Neural cell (in vitro differentiated cells): Measurements from ENCODE around the gene SLMAP. TPM values are rescaled to one million over a fixed set of nuclear protein-coding genes. Genes with fewer than 3 reads are reported as not detected.

Experiments used
- H2AFZ ChIP-seq: fragments of 200-600, 300-800 bp; sonication (generic), shearing (Covaris generic); 2 replicates; pipeline ENCODE4 v1.6.0; 2014; ENCODE audit warnings: low read depth, mild to moderate bottlenecking, antibody characterized with exemption, low read length, moderate library complexity
- H3F3A ChIP-seq: fragments of 200-600 bp; shearing (Covaris generic); 2 replicates; pipeline ENCODE4 v1.6.1; 2016; ENCODE audit warnings: mild to moderate bottlenecking, moderate library complexity, mixed read lengths, antibody characterized with exemption, low read length; ENCODE audit not compliant: insufficient read depth, poor library complexity, severe bottlenecking
- H3K27ac ChIP-seq: fragments of 200-600, 300-800 bp; sonication (generic), shearing (Covaris generic); 2 replicates; pipeline ENCODE4 v1.5.1; 2014; ENCODE audit warnings: mild to moderate bottlenecking, low read length, moderate library complexity
- H3K27me3 ChIP-seq: fragments of 300-800, 200-600 bp; sonication (generic), shearing (Covaris generic); 2 replicates; pipeline ENCODE4 v1.6.0; 2014; ENCODE audit warnings: mild to moderate bottlenecking, low read depth, low read length, moderate library complexity; ENCODE audit not compliant: insufficient read depth
- H3K36me3 ChIP-seq: fragments of 300-800, 200-600 bp; sonication (generic), shearing (Covaris generic); 2 replicates; pipeline ENCODE4 v1.5.1; 2014; ENCODE audit warnings: mild to moderate bottlenecking, antibody characterized with exemption, low read length, moderate library complexity; ENCODE audit not compliant: insufficient read depth
- H3K4me2 ChIP-seq: fragments of 300-800, 200-600 bp; sonication (generic), shearing (Covaris generic); 2 replicates; pipeline ENCODE4 v1.6.0; 2014; ENCODE audit warnings: mild to moderate bottlenecking, low read length
- H3K4me3 ChIP-seq: fragments of 300-800, 200-600 bp; sonication (generic), shearing (Covaris generic); 2 replicates; pipeline ENCODE4 v1.5.1; 2014; ENCODE audit warnings: mild to moderate bottlenecking, low read length, moderate library complexity
- H3K79me2 ChIP-seq: fragments of 200-600 bp; shearing (Covaris generic); replicated peaks from 2 replicates; pipeline ENCODE4 v1.6.0; 2014; ENCODE audit warnings: mild to moderate bottlenecking, low read length, moderate library complexity; ENCODE audit not compliant: insufficient read depth
- H3K9ac ChIP-seq: fragments of 300-800, 200-600 bp; sonication (generic), shearing (Covaris generic); 2 replicates; pipeline ENCODE4 v1.6.1; 2016; ENCODE audit warnings: mild to moderate bottlenecking, low read length, mixed read lengths
- H3K9me2 ChIP-seq: fragments of 200-600 bp; shearing (Covaris generic); 2 replicates; pipeline ENCODE4 v1.6.1; 2016; ENCODE audit warnings: mild to moderate bottlenecking, low read length, mixed read lengths; ENCODE audit not compliant: insufficient read depth
- H3K9me3 ChIP-seq: fragments of 200-600, 300-800 bp; sonication (generic), shearing (Covaris generic); 2 replicates; pipeline ENCODE4 v1.6.1; 2016; ENCODE audit warnings: mild to moderate bottlenecking, mixed run types, low read length, moderate library complexity, mixed read lengths
- H4K20me1 ChIP-seq: fragments of 200-600 bp; shearing (Covaris generic); 2 replicates; pipeline ENCODE4 v1.6.1; 2016; ENCODE audit warnings: mild to moderate bottlenecking, mixed run types; ENCODE audit not compliant: insufficient read depth
- EP300 ChIP-seq: fragments of 450-650 bp; conservative IDR thresholded peaks from 2 replicates; pipeline ENCODE4 v1.6.1; 2014; ENCODE audit warnings: antibody characterized with exemption, mild to moderate bottlenecking, moderate library complexity; ENCODE audit not compliant: poor library complexity, severe bottlenecking
- EZH2 ChIP-seq: fragments of 200-600, 300-800 bp; shearing (Covaris generic), sonication (generic); IDR thresholded peaks from 2 replicates; pipeline ENCODE4 v1.6.1; 2014; ENCODE audit warnings: antibody characterized with exemption, low read length, borderline replicate concordance, mild to moderate bottlenecking; ENCODE audit not compliant: insufficient read depth, poor library complexity, severe bottlenecking
- MXI1 ChIP-seq: fragments of 450-650 bp; conservative IDR thresholded peaks from 2 replicates; pipeline ENCODE4 v1.6.1; 2014; ENCODE audit warnings: antibody characterized with exemption, mild to moderate bottlenecking; ENCODE audit not compliant: poor library complexity, severe bottlenecking
- POLR2AphosphoS5 ChIP-seq: IDR thresholded peaks from 2 replicates; pipeline ENCODE4 v1.6.1; 2012
- RAD21 ChIP-seq: fragments of 450-650 bp; conservative IDR thresholded peaks from 2 replicates; pipeline ENCODE4 v1.6.1; 2014; ENCODE audit warnings: antibody characterized with exemption, mild to moderate bottlenecking, moderate library complexity
- SMC3 ChIP-seq: fragments of 450-650 bp; conservative IDR thresholded peaks from 2 replicates; pipeline ENCODE4 v1.6.1; 2014; ENCODE audit warnings: antibody characterized with exemption, mild to moderate bottlenecking, moderate library complexity; ENCODE audit not compliant: poor library complexity
- TAF1 ChIP-seq: IDR thresholded peaks from 2 replicates; pipeline ENCODE4 v1.6.1; 2012; ENCODE audit warnings: low read depth
- polyA plus RNA-seq: library from polyadenylated mRNA; depleted of rRNA; stranded (reverse); fragments of >200 nt; gene quantifications from 2 replicates; pipeline ENCODE4 v1.2.3, GENCODE V29; 2014
- TF ChIP-seq, protein P1 (sequence below): fragments of 450-650 bp; IDR thresholded peaks from 2 replicates; pipeline ENCODE4 v1.5.1; 2014; ENCODE audit warnings: antibody characterized with exemption, mild to moderate bottlenecking, moderate library complexity; ENCODE audit not compliant: poor library complexity, severe bottlenecking
- TF ChIP-seq, protein P2 (sequence below): IDR thresholded peaks from 2 replicates; pipeline ENCODE4 v1.6.1; 2012; ENCODE audit warnings: borderline replicate concordance

SLMAP gene
- polyA plus RNA-seq, 1 donor from 2014 or later, result 42.1 TPM

DNA sequence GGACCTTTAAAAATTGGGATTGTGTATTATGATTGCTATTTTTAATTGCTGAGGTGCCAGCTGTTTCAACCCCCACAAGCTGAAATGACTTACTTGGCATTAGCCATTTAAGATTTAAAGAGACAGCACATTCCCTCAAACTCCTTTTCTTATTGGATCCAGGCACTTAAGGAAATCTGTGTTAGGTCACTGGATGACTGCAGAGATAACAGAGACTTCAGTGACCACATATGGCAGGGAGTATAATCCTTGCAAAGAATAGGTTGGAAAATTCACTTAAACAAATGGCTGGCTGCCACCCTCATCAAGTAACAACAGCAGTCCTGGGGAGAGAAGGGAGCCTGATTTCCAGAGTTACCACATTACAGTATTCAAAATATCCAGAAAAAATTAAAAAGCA lies 66.6 kb downstream of the SLMAP start:
- H3K27me3 ChIP-seq, result no peaks in the 10 kb centered on the region
- no peak overlapping the region for H3K4me3 ChIP-seq
- H3F3A ChIP-seq, result no peaks in the 10 kb centered on the region
- peaks cover 4% of the 10 kb centered on the region for H3K79me2 ChIP-seq
- H3K4me2 ChIP-seq, result no peak overlapping the region
- no peaks in the 10 kb centered on the region for H4K20me1 ChIP-seq
- no peak overlapping the region for H3K27ac ChIP-seq
- TF ChIP-seq SMC3 (no peak), EZH2 (no peak), POLR2AphosphoS5 (no peak), EP300 (no peak), TAF1 (no peak), MXI1 (no peak), RAD21 (no peak)
- TF ChIP-seq, protein P1, sequence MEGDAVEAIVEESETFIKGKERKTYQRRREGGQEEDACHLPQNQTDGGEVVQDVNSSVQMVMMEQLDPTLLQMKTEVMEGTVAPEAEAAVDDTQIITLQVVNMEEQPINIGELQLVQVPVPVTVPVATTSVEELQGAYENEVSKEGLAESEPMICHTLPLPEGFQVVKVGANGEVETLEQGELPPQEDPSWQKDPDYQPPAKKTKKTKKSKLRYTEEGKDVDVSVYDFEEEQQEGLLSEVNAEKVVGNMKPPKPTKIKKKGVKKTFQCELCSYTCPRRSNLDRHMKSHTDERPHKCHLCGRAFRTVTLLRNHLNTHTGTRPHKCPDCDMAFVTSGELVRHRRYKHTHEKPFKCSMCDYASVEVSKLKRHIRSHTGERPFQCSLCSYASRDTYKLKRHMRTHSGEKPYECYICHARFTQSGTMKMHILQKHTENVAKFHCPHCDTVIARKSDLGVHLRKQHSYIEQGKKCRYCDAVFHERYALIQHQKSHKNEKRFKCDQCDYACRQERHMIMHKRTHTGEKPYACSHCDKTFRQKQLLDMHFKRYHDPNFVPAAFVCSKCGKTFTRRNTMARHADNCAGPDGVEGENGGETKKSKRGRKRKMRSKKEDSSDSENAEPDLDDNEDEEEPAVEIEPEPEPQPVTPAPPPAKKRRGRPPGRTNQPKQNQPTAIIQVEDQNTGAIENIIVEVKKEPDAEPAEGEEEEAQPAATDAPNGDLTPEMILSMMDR, result no peak
- TF ChIP-seq, protein P2, sequence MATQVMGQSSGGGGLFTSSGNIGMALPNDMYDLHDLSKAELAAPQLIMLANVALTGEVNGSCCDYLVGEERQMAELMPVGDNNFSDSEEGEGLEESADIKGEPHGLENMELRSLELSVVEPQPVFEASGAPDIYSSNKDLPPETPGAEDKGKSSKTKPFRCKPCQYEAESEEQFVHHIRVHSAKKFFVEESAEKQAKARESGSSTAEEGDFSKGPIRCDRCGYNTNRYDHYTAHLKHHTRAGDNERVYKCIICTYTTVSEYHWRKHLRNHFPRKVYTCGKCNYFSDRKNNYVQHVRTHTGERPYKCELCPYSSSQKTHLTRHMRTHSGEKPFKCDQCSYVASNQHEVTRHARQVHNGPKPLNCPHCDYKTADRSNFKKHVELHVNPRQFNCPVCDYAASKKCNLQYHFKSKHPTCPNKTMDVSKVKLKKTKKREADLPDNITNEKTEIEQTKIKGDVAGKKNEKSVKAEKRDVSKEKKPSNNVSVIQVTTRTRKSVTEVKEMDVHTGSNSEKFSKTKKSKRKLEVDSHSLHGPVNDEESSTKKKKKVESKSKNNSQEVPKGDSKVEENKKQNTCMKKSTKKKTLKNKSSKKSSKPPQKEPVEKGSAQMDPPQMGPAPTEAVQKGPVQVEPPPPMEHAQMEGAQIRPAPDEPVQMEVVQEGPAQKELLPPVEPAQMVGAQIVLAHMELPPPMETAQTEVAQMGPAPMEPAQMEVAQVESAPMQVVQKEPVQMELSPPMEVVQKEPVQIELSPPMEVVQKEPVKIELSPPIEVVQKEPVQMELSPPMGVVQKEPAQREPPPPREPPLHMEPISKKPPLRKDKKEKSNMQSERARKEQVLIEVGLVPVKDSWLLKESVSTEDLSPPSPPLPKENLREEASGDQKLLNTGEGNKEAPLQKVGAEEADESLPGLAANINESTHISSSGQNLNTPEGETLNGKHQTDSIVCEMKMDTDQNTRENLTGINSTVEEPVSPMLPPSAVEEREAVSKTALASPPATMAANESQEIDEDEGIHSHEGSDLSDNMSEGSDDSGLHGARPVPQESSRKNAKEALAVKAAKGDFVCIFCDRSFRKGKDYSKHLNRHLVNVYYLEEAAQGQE, result no peak
- H3K9me3 ChIP-seq, result no peaks in the 10 kb centered on the region
- H3K9me2 ChIP-seq, result no peaks in the 10 kb centered on the region
- H3K9ac ChIP-seq, result no peak overlapping the region
- no peaks in the 10 kb centered on the region for H3K36me3 ChIP-seq
- H2AFZ ChIP-seq, result no peak overlapping the region

DNA sequence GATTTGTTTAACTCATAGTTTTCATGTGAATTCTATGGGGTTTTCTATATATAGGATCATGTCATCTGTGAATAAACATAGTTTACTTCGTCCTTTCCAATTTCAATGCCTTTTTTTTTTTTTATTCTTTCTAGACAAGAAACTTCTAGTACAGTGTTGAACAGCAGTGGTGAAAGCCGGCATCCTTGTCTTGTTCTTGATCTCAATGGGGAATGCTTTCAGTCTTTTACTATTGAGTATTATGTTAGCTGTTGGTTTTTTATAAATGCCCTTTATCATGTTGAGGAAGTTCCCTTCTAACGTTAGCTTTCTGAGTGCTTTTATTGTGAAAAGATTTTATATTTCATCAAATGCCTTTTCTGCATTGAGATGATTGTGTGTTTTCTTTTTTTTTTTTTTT lies 69.0 kb downstream of the SLMAP start:
- H3K4me3 ChIP-seq, result no peak overlapping the region
- TF ChIP-seq, protein P1, result no peak
- no peak for TF ChIP-seq EP300
- TF ChIP-seq RAD21, result no peak
- TF ChIP-seq SMC3, result no peak
- TF ChIP-seq EZH2, result no peak
- no peak for TF ChIP-seq POLR2AphosphoS5
- TF ChIP-seq TAF1, result no peak
- TF ChIP-seq, protein P2, result no peak
- TF ChIP-seq MXI1, result no peak
- H3K79me2 ChIP-seq, result peaks cover 4% of the 10 kb centered on the region
- no peaks in the 10 kb centered on the region for H3K9me3 ChIP-seq
- H4K20me1 ChIP-seq, result no peaks in the 10 kb centered on the region
- H3K9ac ChIP-seq, result no peak overlapping the region
- no peak overlapping the region for H3K27ac ChIP-seq
- no peak overlapping the region for H3K4me2 ChIP-seq
- no peak overlapping the region for H2AFZ ChIP-seq
- no peaks in the 10 kb centered on the region for H3K9me2 ChIP-seq
- H3F3A ChIP-seq, result no peaks in the 10 kb centered on the region
- no peaks in the 10 kb centered on the region for H3K36me3 ChIP-seq
- no peaks in the 10 kb centered on the region for H3K27me3 ChIP-seq
